Inflammatory macrophage treated with lipopolysaccharide for 4 hours (primary cell): ENCODE results near the gene SGIP1.
"Not testable (repeated sequence)": the region's sequence is repeated elsewhere in the genome, so short reads cannot be mapped to it uniquely, and the experiment has no call there.

Experiments used
- DNase-seq: peaks from one replicate; pipeline ENCODE4 v3.0.0-alpha.2; 2020

The SGIP1 gene

GRCh38 chr1:66556161-66556611, 22.2 kb downstream of the SGIP1 start:
- no peak for DNase-seq

GRCh38 chr1:66557157-66557556, 23.2 kb downstream of the SGIP1 start:
- DNase-seq, result no peak

- no peak for DNase-seq
Observed at GRCh38 chr1:66559517-66559916, 25.6 kb downstream of the SGIP1 start.

GRCh38 chr1:66562561-66562960, 28.6 kb downstream of the SGIP1 start:
- no peak for DNase-seq

GRCh38 chr1:66563094-66563800, 29.3 kb downstream of the SGIP1 start:
- DNase-seq, result peak; percentile 28

GRCh38 chr1:66563941-66564630, 30.1 kb downstream of the SGIP1 start:
- DNase-seq, result peak; percentile 96

- DNase-seq, result no peak
Observed at GRCh38 chr1:66570196-66570595, 36.2 kb downstream of the SGIP1 start.

GRCh38 chr1:66571789-66572188, 37.8 kb downstream of the SGIP1 start:
- DNase-seq, result no peak

GRCh38 chr1:66575739-66576138, 41.8 kb downstream of the SGIP1 start:
- no peak for DNase-seq

- DNase-seq, result no peak
Observed at GRCh38 chr1:66576645-66577044, 42.7 kb downstream of the SGIP1 start.

GRCh38 chr1:66578841-66579240, 44.9 kb downstream of the SGIP1 start:
- DNase-seq, result no peak

GRCh38 chr1:66580081-66580480, 46.1 kb downstream of the SGIP1 start:
- no peak for DNase-seq

GRCh38 chr1:66583021-66583420, 49.1 kb downstream of the SGIP1 start:
- DNase-seq, result no peak

GRCh38 chr1:66585002-66585401, 51.0 kb downstream of the SGIP1 start:
- no peak for DNase-seq

GRCh38 chr1:66589326-66589725, 55.4 kb downstream of the SGIP1 start:
- no peak for DNase-seq

- DNase-seq, result not testable (repeated sequence)
Observed at GRCh38 chr1:66592106-66592507, 58.2 kb downstream of the SGIP1 start.

- DNase-seq, result no peak
Observed at GRCh38 chr1:66596191-66596590, 62.2 kb downstream of the SGIP1 start.

- no peak for DNase-seq
Observed at GRCh38 chr1:66597500-66597899, 63.5 kb downstream of the SGIP1 start.

- no peak for DNase-seq
Observed at GRCh38 chr1:66598670-66599069, 64.7 kb downstream of the SGIP1 start.

- no peak for DNase-seq
Observed at GRCh38 chr1:66599346-66599745, 65.4 kb downstream of the SGIP1 start.

GRCh38 chr1:66599899-66600737, 66.2 kb downstream of the SGIP1 start:
- DNase-seq, result no peak

GRCh38 chr1:66605419-66605997, 71.6 kb downstream of the SGIP1 start:
- DNase-seq, result no peak

GRCh38 chr1:66606362-66607065, 72.6 kb downstream of the SGIP1 start:
- DNase-seq, result no peak
